Middle frontal gyrus (tissue), 1 donor: Measurements from ENCODE around the gene EXOC3L2.
A peak's percentile ranks its signal among the peaks of the same experiment; 100 is the strongest.

Source experiments
- DNase-seq: peaks from one replicate; pipeline ENCODE4 v3.0.0-alpha.2; 2015; ENCODE audit warnings: low spot score; ENCODE audit errors: extremely low spot score

EXOC3L2 gene

DNA sequence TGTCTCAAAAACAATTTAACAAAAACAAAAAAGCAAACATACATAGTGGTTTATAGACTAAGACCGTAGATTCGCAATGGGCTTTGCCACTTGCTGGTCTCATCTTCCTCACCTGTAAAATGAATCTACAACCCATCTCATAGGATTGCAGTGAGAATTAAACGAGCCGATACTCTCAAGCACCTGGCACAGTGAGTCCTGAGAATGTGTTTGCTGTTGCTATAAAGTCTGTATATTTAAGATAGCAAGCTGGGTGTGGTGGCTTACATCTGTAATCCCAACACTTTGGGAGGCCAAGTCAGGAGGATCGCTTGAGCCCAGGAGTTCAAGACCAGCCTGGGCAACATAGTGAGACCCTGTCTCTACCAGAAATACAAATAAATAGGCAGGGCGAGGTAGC lies 22.5 kb downstream of the EXOC3L2 start:
- no peak for DNase-seq

DNA sequence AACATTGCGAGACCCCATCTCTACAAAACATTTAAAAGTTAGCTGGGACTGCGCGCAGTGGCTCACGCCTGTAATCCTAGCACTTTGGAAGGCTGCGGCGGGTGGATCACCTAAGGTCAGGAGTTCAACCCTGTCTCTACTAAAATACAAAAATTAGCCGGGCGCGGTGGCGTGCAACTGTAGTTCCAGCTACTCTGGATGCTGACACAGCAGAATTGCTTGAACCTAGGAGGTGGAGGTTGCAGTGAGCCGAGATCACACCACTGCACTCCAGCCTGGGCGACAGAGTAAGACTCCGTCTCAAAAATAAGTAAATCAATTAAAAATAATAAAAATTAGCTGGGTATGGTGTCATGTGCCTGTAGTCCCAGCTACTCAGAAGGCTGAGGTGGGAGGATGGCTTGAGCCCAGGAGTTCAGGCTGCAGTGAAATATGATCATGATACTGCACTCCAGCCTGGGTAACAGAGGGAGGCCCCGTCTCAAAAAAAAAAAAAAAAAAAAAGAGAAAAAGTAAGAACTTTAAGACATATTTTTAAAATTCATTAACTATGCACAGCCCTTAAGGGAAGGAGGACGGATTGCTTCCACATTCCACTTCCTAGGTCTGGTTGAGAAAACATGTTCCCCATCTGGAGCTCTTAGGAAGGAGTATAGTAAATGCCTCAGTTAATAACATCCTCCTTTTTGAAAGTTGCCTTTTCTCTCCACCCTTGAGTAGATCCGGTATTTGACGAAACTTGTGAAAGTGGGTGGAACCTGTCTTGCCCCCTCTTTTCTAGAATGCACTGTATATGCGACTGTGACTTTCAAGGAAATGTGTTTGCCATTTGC lies 26.1 kb downstream of the EXOC3L2 start:
- DNase-seq = no peak

DNA sequence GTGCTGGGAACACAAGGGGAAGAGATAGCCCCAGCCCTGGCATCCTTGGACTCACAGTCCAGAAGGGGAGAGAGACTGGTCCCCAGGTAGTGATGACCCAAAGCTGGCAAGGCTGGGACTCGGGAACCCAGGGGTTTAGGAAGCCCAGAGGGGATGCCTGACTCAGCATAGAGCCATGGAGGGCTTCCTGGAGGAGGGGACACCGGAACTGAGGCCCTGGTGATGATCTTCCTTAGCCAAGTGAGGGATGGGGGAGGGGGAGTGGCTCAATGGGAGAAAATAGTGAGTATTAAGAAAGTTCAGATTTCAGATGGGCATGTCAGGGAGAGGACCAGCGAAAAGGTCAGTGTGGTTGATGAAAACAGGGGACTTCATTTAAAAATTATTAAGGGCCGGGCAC lies 26.8 kb downstream of the EXOC3L2 start:
- DNase-seq = no peak

DNA sequence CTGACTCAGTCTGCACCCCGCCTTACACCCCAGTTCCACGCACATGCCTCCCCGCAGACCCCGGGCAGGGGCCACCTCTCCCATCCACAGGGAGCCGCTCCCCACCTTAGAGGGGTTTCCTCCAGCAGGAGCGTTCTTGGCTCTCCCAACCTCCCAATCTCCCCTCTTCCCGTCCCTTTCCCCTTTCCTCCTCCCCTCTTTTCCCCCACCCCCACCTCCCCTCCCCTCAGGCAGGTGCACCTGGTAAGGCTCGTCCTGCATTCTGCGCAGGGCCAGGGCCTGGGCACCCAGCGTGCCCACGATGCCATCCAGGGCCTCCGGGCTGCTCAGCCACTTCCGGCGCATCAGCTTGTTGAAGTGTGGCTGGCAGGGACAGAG lies 27.3 kb downstream of the EXOC3L2 start:
- no peak for DNase-seq

DNA sequence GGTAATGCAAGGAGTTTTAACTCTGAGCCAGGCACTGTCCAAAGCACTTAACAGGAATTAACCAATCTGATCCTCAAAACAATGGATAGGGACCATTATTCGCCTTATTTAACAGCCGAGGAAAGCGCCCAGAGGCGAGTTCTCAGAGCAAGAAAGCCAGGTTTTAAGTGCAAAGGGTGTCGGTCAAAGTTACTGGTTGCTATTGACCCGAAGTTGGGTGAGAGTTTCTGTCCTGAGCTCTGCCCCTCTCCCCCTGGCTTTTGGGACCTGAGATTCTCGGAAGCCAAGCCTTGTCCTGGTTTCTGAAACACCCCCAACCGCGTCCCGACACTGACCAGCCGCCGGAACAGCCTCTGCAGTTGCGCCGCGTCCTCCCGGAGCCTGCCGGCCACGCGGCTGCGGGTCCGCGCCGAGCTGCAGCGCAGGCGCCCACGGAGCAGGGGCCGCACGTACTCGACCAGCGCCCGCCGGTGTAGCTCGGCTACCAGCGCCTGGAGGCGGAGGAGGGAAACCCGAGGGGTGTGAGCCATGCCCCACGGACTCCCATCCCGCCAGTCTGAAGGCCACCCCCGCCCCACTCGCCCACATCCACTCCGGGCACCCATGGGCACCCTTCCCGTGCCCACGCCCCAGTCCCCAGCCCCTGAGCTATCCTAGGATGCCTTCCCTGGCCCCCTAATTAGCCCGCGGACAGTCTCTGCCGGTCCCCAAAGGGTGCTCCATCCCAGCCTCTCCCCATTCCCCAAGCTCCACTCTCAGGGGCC lies 27.8 kb downstream of the EXOC3L2 start:
- no peak for DNase-seq

DNA sequence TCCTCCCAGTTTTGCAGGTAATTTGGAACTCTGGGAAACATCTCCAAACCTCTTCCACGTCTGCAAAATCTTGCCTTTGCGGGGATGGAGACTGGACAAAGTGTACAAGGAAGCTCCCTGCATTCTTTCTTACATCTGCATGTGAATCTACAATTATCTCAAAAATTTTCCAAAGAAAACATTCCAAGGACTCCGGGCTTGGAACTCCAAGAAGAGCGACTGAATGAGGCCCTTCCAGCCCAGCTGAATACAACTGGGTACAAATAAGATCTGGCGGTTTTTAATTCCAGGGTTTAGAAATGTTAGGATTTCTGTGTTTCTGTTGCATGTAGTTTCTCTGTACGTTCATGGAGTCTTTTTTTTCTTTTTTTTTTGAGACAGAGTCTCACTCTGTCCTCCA lies 28.5 kb downstream of the EXOC3L2 start:
- DNase-seq = no peak

DNA sequence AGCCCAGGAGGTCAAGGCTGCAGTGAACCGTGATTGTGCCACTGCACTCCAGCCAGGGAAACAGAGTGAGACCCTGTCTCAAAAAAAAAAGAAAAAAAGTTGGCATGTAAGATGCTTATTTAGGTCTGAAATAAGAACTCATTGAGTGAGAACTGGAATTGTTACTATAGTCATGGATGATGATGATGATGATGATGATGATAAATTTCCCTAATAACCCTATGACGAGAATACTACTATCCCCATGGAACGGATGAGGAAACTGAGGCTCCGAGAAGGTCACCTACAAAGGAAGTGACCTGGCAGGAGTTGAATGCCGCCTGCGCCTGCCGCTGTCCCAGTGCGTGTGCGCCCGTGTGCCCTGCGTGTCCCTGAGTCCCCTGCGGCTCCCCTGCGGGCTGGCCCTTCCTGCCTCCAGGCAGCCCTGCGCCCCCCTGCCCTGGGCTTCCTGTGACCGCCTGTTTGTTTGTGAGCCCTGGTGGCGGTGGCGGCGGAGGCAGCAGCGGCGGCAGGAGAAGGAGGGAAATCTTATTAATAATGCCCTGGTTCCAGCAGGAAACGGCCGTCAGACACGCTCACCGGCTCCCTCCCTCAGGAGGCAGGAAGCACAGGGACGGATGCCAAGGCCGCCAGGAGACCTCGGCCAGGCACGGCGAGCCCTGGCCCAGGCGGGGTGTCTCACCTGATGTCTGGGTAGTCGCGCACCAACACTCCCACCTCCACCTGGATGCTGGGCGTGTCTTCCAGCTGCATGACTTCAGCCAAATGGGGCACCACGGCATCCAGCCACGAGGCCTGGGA lies 29.6 kb downstream of the EXOC3L2 start:
- no peak for DNase-seq

DNA sequence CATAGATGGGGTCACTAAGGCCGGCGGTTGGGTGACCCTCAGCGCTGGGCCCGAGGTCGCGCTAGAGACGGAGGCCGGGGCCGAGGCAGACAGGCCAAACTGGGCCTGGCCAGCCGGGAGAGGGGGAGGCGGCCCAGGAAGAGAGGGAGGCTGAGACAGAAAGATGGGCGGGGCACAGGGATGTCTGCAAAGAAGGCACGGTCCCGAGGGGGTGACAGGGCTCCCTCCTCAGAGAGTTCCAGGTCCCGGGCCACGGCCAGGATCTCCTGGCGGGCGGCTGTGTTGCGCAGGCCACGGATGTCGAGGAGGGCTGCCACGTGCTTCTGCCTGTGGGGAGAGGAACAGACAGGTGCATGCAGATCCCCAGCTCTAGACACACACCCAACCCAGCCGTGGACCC lies 32.2 kb downstream of the EXOC3L2 start:
- no peak for DNase-seq

DNA sequence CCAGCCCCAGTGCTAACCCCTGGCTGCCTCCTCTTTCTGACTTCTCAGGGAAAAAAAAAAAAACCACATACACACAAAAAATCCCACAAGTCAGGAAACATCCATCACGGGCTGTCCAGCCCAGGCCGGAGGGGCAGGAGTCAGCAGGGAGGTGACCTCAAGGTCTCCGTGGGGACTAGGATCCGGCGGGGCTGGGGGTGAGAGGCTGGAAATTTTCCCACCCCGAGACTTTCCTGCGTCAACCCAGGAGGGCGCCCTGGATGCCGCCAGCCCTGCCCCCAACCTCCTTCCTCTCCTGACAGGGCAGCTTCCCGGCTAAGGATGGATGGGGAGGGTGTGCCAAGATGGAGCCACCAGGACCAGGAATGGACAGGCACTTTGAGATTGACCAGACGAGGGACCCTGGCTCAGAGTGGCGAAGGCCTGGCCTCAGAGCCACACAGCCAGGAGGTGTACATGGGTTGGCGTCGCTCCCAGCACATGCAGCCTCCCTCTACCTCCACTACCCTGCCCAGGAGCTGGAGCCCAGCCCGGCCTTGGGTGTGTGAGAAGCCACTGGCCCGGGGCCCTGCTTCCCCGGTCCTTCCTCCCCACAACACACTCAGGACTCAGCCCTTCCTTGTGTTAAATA lies 33.3 kb downstream of the EXOC3L2 start:
- no peak for DNase-seq

DNA sequence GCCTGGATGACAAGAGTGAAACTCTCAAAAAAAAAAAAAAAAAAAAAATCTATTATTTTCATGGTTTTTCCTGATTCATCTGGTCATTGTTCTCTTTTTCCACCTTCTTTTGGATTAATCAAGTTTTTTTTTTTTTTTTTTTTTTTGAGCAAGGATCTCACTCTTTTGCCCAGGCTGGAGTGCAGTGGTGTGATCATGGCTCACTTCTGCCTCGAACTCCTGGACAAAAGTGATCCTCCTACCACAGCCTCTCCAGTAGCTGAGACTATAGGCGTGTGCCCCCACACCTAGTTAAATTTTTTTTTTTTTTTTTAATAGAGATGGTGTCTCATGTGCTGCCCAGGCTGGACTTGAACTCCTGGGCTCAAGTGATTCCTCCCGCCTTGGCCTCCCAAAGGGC lies 38.9 kb downstream of the EXOC3L2 start:
- DNase-seq = no peak

DNA sequence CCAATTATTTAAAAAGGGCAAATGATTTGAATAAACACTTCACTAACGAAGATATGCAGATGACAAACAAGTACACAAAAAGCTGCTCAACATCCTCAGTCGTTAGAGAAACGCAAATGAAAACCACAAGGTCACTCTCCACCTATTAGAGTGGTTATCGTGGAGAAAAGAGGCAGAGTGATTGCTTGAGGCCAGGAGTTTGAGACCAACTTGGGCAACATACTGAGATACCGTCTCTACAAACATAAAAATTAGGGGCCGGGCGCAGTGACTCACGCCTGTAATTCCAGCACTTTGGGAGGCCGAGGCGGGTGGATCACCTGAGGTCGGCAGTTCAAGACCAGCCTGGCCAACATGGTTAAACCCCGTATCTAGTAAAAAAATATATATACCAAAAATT lies 39.4 kb downstream of the EXOC3L2 start:
- no peak for DNase-seq

DNA sequence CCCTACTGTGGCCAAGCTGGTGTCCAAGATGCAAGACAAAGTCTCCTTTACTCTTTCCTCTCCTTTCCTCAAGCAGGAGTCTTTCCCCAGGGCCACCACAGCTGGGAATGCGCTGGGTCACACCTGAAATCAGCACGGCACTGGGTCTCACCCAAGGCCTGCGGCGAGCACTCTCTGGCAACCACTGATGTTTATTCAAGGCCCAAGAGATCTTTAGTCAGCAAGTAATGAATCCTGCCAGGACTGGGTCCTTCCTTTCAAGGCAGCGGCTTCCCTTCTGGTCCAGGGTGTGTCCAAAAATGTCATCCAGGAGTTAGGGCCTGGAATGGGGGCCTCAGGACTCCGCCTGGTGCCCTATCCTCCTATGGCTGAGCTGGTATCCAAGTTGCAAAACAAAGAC lies 42.6 kb downstream of the EXOC3L2 start:
- no peak for DNase-seq

DNA sequence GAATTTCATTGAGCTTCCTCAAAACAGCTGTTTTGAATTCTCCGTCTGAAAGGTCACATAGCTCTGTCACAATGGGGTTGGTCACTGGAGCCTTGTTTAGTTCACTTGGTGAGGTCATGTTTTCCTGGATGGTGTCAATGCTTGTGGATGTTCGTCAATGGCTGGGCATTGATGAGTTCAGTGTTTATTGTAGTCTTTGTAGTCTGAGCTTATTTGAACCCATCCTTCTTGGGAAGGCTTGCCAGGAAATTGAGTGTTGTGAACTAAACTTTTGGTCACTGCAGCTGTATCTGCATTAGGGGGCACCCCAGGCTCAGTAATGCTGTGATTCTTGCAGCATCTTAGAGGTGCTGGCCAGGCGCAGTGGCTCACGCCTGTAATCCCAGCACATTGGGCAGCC lies 44.6 kb downstream of the EXOC3L2 start:
- peak; percentile 24 for DNase-seq

DNA sequence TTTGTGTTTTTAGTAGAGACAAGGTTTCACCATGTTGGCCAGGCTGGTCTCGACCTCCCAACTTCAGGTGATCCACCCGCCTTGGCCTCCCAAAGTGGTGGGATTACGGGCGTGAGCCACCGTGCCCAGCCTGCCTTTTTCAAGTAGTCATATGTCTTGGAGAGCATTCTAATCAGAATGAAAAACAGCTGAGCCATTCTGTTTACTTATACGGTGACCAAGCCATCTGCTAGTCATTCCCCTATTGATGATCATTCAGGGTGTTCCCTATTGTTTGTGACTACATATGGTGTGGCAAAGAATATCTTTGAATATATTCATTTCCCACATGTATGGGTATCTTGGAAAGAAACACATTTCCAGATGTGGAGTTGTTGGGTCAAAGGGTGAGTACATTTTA lies 49.4 kb downstream of the EXOC3L2 start:
- no peak for DNase-seq

DNA sequence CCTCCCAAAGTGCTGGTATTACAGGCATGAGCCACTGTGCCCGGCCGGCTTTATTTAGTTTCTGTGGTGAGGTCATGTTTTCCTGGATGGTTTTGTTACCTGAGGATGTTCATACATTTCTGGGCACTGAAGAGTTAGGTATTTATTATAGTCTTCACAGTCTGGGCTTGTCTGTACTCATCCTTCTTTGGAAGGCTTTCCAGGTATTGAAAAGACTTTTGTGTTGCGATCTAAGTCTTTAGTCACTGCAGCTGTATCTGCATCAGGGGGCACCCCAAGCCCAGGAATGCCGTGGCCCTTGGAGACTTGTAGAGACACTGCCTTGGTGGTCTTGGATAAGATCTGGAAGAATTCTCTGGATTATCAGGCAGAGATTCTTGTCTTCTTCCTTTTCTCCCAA lies 53.8 kb downstream of the EXOC3L2 start:
- no peak for DNase-seq

DNA sequence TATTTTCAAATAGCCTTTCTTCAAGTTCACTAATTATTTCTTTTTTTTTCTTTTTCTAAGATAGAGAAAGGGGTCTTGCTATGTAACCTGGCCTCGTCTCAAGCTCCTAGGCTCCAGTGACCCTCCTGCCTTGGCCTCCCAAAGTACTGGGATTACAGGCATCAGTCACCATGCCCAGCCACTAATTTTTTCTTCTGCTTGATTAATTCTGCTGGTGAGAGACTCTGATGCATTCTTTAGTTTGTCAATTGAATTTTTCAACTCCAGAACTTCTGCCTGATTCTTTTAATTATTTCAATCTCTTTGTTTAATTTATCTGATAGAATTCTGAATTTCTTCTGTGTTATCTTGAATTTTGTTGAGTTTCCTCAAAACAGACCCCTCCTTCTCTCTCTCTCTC lies 55.2 kb downstream of the EXOC3L2 start:
- DNase-seq = no peak

DNA sequence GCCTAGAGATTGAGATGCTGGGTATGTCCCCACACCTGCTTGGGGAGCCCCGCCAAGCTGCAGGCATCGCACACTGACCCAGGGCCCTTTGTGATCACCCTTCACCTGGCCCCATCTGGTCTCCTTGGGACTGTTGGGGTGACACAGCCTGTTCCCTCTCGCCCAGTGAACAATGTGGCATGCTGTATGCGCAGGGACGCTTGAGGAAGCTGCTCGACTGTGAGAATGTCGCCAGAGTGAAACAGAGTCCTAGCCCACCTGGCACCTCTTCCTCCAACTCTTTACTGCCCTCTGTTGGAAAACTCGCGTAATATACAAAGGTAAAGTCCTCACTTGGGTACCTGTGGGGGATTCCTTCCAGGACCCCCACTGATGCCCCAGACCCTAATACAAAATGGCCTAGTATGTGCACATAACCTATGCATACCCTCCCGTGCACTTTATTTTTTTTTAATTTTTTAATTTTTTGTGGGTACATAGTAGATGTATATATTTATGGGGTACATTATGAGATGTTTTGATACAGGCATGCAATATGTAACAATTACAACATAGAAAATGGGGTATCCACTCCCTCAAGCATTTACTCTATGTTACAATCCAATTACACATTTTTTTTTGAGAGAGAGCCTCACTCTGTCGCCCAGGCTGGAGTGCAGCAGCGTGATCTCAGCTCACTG lies 57.6 kb downstream of the EXOC3L2 start:
- no peak for DNase-seq

DNA sequence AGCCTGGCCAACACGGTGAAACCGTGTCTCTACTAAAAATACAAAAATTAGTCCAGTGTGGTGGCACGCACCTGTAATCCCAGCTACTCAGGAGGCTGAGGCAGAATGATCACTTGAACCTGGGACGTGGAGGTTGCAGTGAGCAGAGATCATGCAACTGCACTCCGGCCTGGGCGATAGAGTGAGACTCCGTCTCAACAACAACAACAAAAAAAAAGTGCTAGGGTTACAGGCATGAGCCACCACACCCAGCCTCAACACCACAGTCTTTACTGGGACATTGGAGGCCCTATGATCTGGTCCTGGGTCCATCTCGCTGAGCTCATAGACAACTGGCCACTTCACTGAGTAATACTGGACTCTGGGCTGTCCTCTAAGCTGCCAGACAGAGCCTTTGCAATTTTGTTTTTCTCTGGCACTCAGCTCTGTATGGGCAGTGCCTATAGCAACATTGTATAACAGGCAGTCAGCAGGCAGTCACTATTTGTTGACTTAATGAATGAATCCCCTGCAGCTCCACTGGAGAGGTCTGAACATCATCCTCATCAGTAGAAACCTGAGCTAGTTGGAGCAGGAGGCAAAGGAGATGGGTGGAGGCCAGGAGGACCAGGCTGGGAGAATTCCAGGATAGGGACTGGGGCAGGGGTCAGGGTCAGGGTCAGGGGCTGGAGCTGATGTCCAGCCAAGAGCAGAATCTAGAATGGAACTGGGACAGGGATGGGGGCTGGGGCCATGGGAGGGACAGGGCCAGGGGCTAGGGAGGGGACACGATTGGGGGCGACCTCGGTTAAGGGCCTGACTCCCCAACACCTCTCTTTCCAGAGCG lies 58.5 kb downstream of the EXOC3L2 start:
- no peak for DNase-seq

DNA sequence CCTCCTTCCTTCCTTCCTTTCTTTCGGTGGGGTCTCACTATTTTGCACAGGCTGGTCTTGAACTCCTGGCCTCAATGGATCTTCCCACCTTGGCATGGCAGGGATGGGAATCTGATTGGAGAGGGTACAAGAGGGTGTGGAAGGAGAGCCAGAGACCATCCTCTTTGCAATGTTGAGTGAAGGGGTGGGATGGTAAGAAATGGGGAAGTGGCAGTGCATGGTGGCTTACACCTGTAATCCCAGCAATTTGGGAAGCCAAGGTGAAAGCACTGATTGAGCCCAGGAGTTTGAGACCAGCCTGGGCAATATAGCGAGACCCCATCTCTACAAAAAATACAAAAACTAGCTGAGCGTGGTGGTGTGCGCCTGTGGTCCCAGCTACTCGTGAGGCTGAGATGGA lies 61.1 kb downstream of the EXOC3L2 start:
- no peak for DNase-seq

DNA sequence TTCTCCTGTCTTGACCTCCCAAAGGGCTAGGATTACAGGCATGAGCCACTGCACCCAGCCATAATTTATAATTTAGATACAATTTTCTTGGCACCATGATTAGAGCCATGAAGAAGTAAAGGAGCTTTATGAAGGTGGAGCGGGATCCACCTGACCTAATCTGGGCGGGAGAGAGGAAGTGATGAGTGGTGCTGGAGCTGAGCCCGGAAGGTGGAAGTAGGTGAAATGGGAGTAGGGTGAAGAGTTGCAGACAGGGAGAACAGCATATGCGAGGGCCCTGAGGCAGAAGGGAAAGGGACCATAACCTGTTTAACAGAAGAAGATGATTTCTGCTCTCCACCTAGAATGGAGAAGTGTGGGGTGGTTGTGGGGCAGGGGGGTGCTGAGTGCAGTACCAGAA lies 62.4 kb downstream of the EXOC3L2 start:
- DNase-seq = no peak
